Measurements from ENCODE around the gene OR9A4.

OR9A4 gene

DNA sequence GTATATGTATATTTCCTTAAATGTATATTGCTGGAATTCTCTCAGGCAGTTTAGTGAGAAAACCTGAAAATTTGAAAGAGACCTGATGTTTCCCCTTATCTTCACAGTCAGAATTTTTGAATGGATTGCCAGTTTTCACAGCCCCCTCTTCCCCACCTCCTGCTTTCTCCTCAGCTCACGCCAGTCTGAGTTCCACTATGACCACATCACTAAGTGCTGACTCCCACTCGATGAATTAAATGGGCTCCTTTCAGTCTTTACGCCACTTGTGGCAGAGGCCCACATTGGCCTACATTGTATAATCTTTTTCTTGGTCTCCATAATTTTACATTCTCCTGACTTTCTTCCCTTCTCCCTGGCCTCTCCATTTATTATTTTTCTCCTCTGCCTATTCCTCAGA lies 33.7 kb downstream of the OR9A4 start:
- TF ChIP-seq POLR2AphosphoS5 (IDR thresholded peaks at IDR 0.05; ENCODE audit: borderline replicate concordance, low read depth, low read length): no peak
- TF ChIP-seq FOXP2 (optimal IDR thresholded peaks at IDR 0.05; ENCODE audit: control extremely low read depth, extremely low read length, insufficient read depth): no peak
- TF ChIP-seq EZH2 (IDR thresholded peaks at IDR 0.05): no peak
- no peak overlapping the region for H3K27ac ChIP-seq
- H3K4me3 ChIP-seq: no peak overlapping the region
- H3K9ac ChIP-seq (ENCODE audit: insufficient read length): no peak overlapping the region
- no peaks in the 10 kb centered on the region for H3K36me3 ChIP-seq (ENCODE audit: insufficient read depth, low read length)
- no peaks in the 10 kb centered on the region for H3K9me3 ChIP-seq (ENCODE audit: low read depth, low read length)
- no peak for DNase-seq (ENCODE audit: low read depth, low spot score)

DNA sequence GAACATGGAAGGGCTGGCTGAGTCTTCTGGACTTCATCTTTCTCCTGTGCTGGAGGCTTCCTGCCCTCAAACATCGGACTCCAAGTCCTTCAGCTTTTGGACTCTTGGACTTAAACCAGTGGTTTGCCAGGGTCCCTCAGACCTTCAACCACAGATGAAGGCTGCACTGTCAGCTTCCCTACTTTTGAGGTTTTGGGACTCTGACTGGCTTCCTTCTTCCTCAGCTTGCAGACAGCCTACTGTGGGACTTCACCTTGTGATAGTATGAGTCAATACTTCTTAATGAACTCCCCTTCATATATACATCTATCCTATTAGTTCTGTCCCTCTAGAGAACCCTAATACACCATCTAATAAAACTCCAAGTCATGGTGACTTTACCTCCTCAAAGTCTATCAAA lies 34.6 kb downstream of the OR9A4 start:
- no peak overlapping the region for H3K4me3 ChIP-seq
- H3K9me3 ChIP-seq (ENCODE audit: low read depth, low read length): no peaks in the 10 kb centered on the region
- TF ChIP-seq EZH2 (IDR thresholded peaks at IDR 0.05) (no peak), FOXP2 (optimal IDR thresholded peaks at IDR 0.05; ENCODE audit: control extremely low read depth, extremely low read length, insufficient read depth) (no peak), POLR2AphosphoS5 (IDR thresholded peaks at IDR 0.05; ENCODE audit: borderline replicate concordance, low read depth, low read length) (no peak)
- H3K36me3 ChIP-seq (ENCODE audit: insufficient read depth, low read length): no peaks in the 10 kb centered on the region
- no peak for DNase-seq (ENCODE audit: low read depth, low spot score)
- H3K27ac ChIP-seq: no peak overlapping the region
- no peak overlapping the region for H3K9ac ChIP-seq (ENCODE audit: insufficient read length)

DNA sequence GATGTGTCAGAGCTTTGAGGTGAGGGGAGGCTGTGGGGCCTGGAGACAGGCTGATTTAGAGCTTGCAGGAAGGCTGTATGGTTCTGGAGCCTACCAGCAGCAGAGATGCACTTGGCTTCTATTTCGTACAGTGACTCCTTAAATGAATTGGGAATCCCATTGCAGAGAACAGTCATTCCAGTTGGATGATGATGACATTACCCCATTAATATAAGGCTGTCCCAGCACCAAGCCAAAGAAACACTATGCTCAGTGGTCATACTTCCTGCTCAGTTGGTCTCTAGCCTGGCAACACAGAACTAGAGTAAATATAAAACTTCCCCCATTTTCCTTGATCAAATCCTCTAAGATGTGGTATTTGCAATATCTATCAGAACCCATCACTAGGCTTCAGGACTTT lies 36.3 kb downstream of the OR9A4 start:
- Histone ChIP-seq H3K9me3 (ENCODE audit: low read depth, low read length) (no peaks in the 10 kb centered on the region), H3K4me3 (no peak overlapping the region), H3K9ac (ENCODE audit: insufficient read length) (no peak overlapping the region), H3K27ac (no peak overlapping the region), H3K36me3 (ENCODE audit: insufficient read depth, low read length) (no peaks in the 10 kb centered on the region)
- no peak for DNase-seq (ENCODE audit: low read depth, low spot score)
- no peak for TF ChIP-seq FOXP2 (optimal IDR thresholded peaks at IDR 0.05; ENCODE audit: control extremely low read depth, extremely low read length, insufficient read depth)
- TF ChIP-seq EZH2 (IDR thresholded peaks at IDR 0.05): no peak
- no peak for TF ChIP-seq POLR2AphosphoS5 (IDR thresholded peaks at IDR 0.05; ENCODE audit: borderline replicate concordance, low read depth, low read length)

DNA sequence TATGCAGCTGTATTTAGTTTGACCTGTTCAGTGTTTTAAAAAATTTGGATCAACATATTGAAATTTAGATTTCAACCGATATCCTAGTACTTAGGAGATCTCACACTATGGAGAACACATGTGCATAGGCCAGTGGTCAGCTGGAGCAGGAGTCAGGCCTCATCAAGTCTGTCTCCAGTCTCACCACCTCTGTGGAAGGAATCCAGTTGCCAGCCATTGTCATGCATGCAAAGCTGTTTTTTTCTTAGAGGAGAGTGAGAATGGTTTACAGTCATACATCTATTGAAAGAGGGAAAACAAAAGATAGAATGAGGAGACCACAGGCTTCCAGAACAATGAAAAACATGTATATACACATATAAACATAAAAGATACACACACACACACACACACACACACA lies 38.1 kb downstream of the OR9A4 start:
- H3K9me3 ChIP-seq (ENCODE audit: low read depth, low read length): no peaks in the 10 kb centered on the region
- TF ChIP-seq POLR2AphosphoS5 (IDR thresholded peaks at IDR 0.05; ENCODE audit: borderline replicate concordance, low read depth, low read length) (no peak), FOXP2 (optimal IDR thresholded peaks at IDR 0.05; ENCODE audit: control extremely low read depth, extremely low read length, insufficient read depth) (no peak)

DNA sequence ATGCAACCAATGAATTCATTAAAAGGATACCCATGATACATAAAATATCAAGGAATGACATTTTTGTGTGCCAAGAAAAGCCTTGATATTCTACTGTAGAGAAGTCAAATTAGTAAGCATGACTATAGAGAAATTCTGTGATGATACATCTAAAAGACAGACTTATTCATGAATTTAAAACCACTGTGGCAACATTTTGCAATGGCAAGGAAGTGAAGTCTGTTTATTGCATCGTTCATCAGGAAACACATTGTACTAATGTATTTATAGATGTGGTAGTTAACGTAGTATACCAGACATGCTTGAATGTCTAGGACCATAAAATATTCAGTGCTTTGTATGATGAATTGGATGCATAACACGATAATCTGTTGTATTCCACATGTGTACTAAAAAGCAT lies 39.9 kb downstream of the OR9A4 start:
- H3K27ac ChIP-seq: no peak overlapping the region
- TF ChIP-seq FOXP2 (optimal IDR thresholded peaks at IDR 0.05; ENCODE audit: control extremely low read depth, extremely low read length, insufficient read depth) (no peak), POLR2AphosphoS5 (IDR thresholded peaks at IDR 0.05; ENCODE audit: borderline replicate concordance, low read depth, low read length) (no peak), EZH2 (IDR thresholded peaks at IDR 0.05) (no peak)
- no peak overlapping the region for H3K4me3 ChIP-seq
- H3K9ac ChIP-seq (ENCODE audit: insufficient read length): no peak overlapping the region
- DNase-seq (ENCODE audit: low read depth, low spot score): no peak
- H3K9me3 ChIP-seq (ENCODE audit: low read depth, low read length): no peaks in the 10 kb centered on the region
- H3K36me3 ChIP-seq (ENCODE audit: insufficient read depth, low read length): no peaks in the 10 kb centered on the region

More for the DNA sequence above, 38.1 kb downstream of the OR9A4 start:
- Histone ChIP-seq H3K36me3 (ENCODE audit: insufficient read depth, low read length) (no peaks in the 10 kb centered on the region), H3K9ac (ENCODE audit: insufficient read length) (no peak overlapping the region), H3K27ac (no peak overlapping the region), H3K4me3 (no peak overlapping the region)
- DNase-seq (ENCODE audit: low read depth, low spot score): no peak

DNA sequence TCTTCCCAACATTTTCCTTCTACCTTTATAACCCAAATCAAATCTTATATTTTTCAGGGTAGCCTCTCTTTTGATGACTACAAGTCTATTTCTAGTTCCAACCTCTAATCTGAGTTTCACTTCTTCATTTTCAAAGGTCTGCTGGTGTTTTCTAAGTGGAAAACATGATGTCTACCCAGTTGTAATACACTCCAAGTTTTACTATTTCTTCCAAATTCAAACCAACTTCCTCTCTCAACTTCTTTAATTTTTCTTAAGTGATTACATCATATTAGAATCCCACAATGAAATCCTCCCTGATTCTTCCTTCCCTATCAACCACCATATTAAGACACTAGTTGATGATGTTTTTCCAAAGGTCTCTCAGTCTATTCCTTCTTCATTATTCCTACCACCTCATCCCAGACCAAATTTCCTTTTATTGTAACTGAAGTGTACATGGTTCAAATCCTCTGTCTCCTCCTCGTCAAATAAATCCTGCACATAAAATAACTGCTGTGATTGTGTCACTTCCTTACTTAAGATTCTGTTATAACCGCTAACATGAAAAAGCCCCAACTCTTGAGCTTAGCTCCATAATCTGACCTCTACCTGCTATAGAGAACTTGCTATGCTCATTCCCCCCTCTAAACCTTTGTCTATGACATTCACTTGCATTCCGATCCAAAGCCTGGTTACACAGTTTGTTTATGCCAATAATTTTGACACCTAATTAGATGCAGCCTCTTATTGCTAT lies 44.7 kb downstream of the OR9A4 start:
- DNase-seq (ENCODE audit: low read depth, low spot score): no peak
- H3K9ac ChIP-seq (ENCODE audit: insufficient read length): no peak overlapping the region

More for the DNA sequence above, 44.7 kb downstream of the OR9A4 start:
- Histone ChIP-seq H3K27ac (no peak overlapping the region), H3K9me3 (ENCODE audit: low read depth, low read length) (no peaks in the 10 kb centered on the region), H3K4me3 (no peak overlapping the region), H3K36me3 (ENCODE audit: insufficient read depth, low read length) (no peaks in the 10 kb centered on the region)
- TF ChIP-seq FOXP2 (optimal IDR thresholded peaks at IDR 0.05; ENCODE audit: control extremely low read depth, extremely low read length, insufficient read depth) (no peak), POLR2AphosphoS5 (IDR thresholded peaks at IDR 0.05; ENCODE audit: borderline replicate concordance, low read depth, low read length) (no peak), EZH2 (IDR thresholded peaks at IDR 0.05) (no peak)
